NB4 (cell line): ENCODE measurements around the gene CA10.

Experiments used
- CTCF ChIP-seq: IDR thresholded peaks from one replicate; pipeline ENCODE4 v1.5.1; 2012; ENCODE audit warnings: low read depth, low read length
- MAX ChIP-seq: IDR thresholded peaks from 2 replicates; pipeline ENCODE4 v1.6.1; 2011; ENCODE audit warnings: low read depth, low read length
- POLR2A ChIP-seq: IDR thresholded peaks from 2 replicates; pipeline ENCODE4 v1.6.1; 2011; ENCODE audit warnings: mild to moderate bottlenecking; ENCODE audit not compliant: insufficient read length; ENCODE audit errors: extremely low read depth

GRCh38 chr17:52143542-52143941 lies 15.0 kb downstream of the CA10 start:
- TF ChIP-seq CTCF (no peak), POLR2A (no peak), MAX (no peak)
